Suprapubic skin (tissue), 3 donors: ENCODE measurements around the gene EMILIN3.

ENCODE experiments used
- POLR2A ChIP-seq, 2 donors: fragments of 450-650 bp; IDR thresholded peaks; one replicate each; pipeline ENCODE4 v1.6.1; 2017; ENCODE audit warnings: antibody characterized with exemption in 2 of 2, mild to moderate bottlenecking in 2 of 2, moderate library complexity in 2 of 2
- TF ChIP-seq, protein P1 (sequence below), 2 donors: fragments of 200-600 bp in 1 of 2; fragments of 450-650 bp in 1 of 2; sonication (generic) in 1 of 2; IDR thresholded peaks; one replicate each; pipeline ENCODE4 v1.5.1; 2016 to 2019; ENCODE audit warnings: antibody characterized with exemption in 2 of 2, mild to moderate bottlenecking in 1 of 2, moderate library complexity in 1 of 2

DNA sequence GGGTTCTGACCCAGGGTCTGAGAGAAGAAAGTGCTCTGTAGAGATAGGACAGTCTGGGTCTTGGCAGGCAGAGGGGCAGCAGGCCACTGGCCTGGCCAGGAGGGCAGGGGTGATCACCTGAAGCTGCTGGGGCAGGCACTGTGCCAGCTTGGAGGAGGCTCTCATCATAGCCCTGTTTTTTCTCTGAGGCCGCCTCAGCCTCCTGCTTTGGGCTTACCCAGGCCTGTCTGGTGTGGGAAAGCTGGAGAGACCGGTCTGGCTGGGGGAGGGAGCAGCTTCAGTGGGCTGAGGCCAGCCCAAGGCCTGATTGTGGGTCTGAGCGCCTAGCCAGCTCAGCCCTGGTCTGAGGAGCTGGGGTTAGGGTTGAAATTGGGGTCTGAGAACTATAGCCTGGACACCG is 22.1 kb downstream of the EMILIN3 start:
- TF ChIP-seq, protein P1, sequence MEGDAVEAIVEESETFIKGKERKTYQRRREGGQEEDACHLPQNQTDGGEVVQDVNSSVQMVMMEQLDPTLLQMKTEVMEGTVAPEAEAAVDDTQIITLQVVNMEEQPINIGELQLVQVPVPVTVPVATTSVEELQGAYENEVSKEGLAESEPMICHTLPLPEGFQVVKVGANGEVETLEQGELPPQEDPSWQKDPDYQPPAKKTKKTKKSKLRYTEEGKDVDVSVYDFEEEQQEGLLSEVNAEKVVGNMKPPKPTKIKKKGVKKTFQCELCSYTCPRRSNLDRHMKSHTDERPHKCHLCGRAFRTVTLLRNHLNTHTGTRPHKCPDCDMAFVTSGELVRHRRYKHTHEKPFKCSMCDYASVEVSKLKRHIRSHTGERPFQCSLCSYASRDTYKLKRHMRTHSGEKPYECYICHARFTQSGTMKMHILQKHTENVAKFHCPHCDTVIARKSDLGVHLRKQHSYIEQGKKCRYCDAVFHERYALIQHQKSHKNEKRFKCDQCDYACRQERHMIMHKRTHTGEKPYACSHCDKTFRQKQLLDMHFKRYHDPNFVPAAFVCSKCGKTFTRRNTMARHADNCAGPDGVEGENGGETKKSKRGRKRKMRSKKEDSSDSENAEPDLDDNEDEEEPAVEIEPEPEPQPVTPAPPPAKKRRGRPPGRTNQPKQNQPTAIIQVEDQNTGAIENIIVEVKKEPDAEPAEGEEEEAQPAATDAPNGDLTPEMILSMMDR (IDR thresholded peaks at IDR 0.05) = no peak
- TF ChIP-seq POLR2A (IDR thresholded peaks at IDR 0.05) = no peak
